Liver (tissue), 3 donors: ENCODE data around the gene EPHB6.

ENCODE experiments used
- EGR1 ChIP-seq, 2 donors: IDR thresholded peaks; 2 replicates each; pipeline ENCODE4 v1.6.1; 2016 to 2018; ENCODE audit warnings: antibody characterized with exemption in 2 of 2, low read depth in 2 of 2
- GABPA ChIP-seq, 2 donors: IDR thresholded peaks in 1 of 2; conservative IDR thresholded peaks in 1 of 2; 2 replicates each; pipeline ENCODE4 v1.6.1; 2016; ENCODE audit warnings: antibody characterized with exemption in 2 of 2, mild to moderate bottlenecking in 1 of 2, moderate library complexity in 1 of 2
- JUND ChIP-seq, 2 donors: IDR thresholded peaks; 2 replicates each; pipeline ENCODE4 v1.6.1; 2016; ENCODE audit warnings: antibody characterized with exemption in 2 of 2
- MAX ChIP-seq: IDR thresholded peaks from 2 replicates; pipeline ENCODE4 v1.6.1; 2016; ENCODE audit warnings: antibody characterized with exemption
- NR2F2 ChIP-seq: IDR thresholded peaks from 2 replicates; pipeline ENCODE4 v1.6.1; 2016; ENCODE audit warnings: antibody characterized with exemption
- RAD21 ChIP-seq, 2 donors: IDR thresholded peaks; 2 replicates each; pipeline ENCODE4 v1.6.1; 2016; ENCODE audit warnings: antibody characterized with exemption in 2 of 2, mild to moderate bottlenecking in 2 of 2
- REST ChIP-seq: IDR thresholded peaks from 2 replicates; pipeline ENCODE4 v1.6.1; 2016; ENCODE audit warnings: antibody characterized with exemption, mild to moderate bottlenecking
- RXRA ChIP-seq, 2 donors: IDR thresholded peaks; 2 replicates each; pipeline ENCODE4 v1.6.1; 2017 to 2018; ENCODE audit warnings: antibody characterized with exemption in 2 of 2, mild to moderate bottlenecking in 1 of 2
- SP1 ChIP-seq: IDR thresholded peaks from 2 replicates; pipeline ENCODE4 v1.6.1; 2018; ENCODE audit warnings: antibody characterized with exemption, mild to moderate bottlenecking
- TAF1 ChIP-seq: conservative IDR thresholded peaks from 2 replicates; pipeline ENCODE4 v1.6.1; 2016; ENCODE audit warnings: antibody characterized with exemption, mild to moderate bottlenecking
- YY1 ChIP-seq: IDR thresholded peaks from 2 replicates; pipeline ENCODE4 v1.6.1; 2016; ENCODE audit warnings: antibody characterized with exemption, mild to moderate bottlenecking
- ZBTB33 ChIP-seq: IDR thresholded peaks from 2 replicates; pipeline ENCODE4 v1.6.1; 2016; ENCODE audit warnings: antibody characterized with exemption
- TF ChIP-seq, protein P1 (sequence below): fragments of 150-350 bp; IDR thresholded peaks from 2 replicates; pipeline ENCODE4 v1.5.1; 2017; ENCODE audit warnings: improper control_type of control experiment, low read depth, low read length; ENCODE audit not compliant: missing input control
- TF ChIP-seq, protein P2 (sequence below): IDR thresholded peaks from 2 replicates; pipeline ENCODE4 v1.6.1; 2016; ENCODE audit warnings: antibody characterized with exemption
- donor health status: healthy.
- donor health status: healthy.

DNA sequence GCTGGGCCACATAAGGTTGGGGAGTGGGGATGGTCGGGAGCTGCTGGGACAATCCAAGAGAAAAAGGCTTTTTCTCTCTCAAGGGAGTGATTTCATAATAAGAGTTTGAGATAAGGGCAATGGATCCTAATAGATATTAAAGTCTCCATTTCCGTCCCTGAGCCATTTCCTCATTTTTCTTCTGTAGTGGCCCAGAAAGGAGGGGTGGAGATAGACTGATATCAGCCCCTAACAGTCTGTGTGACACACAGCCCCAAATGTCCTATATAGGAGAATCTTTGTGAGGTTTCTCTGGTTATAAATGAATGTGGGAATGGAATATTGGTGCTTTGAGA is 48.9 kb upstream of the EPHB6 start:
- TF ChIP-seq, protein P1, sequence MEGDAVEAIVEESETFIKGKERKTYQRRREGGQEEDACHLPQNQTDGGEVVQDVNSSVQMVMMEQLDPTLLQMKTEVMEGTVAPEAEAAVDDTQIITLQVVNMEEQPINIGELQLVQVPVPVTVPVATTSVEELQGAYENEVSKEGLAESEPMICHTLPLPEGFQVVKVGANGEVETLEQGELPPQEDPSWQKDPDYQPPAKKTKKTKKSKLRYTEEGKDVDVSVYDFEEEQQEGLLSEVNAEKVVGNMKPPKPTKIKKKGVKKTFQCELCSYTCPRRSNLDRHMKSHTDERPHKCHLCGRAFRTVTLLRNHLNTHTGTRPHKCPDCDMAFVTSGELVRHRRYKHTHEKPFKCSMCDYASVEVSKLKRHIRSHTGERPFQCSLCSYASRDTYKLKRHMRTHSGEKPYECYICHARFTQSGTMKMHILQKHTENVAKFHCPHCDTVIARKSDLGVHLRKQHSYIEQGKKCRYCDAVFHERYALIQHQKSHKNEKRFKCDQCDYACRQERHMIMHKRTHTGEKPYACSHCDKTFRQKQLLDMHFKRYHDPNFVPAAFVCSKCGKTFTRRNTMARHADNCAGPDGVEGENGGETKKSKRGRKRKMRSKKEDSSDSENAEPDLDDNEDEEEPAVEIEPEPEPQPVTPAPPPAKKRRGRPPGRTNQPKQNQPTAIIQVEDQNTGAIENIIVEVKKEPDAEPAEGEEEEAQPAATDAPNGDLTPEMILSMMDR: no peak
- TF ChIP-seq ZBTB33 (no peak), JUND (IDR thresholded peaks at IDR 0.05) (no peak), GABPA (IDR thresholded peaks at IDR 0.05 in 1 of 2, conservative IDR thresholded peaks at IDR 0.05 in 1 of 2) (no peak), MAX (no peak), NR2F2 (no peak), TAF1 (no peak), YY1 (no peak), RAD21 (IDR thresholded peaks at IDR 0.05) (no peak), REST (no peak), EGR1 (IDR thresholded peaks at IDR 0.05; ENCODE audit: low read depth in 2 of 2) (no peak), RXRA (IDR thresholded peaks at IDR 0.05) (no peak), SP1 (no peak)
- TF ChIP-seq, protein P2, sequence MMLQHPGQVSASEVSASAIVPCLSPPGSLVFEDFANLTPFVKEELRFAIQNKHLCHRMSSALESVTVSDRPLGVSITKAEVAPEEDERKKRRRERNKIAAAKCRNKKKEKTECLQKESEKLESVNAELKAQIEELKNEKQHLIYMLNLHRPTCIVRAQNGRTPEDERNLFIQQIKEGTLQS: no peak
